GM18867 (cell line): ENCODE results near the gene PTPN7.
"Not testable (repeated sequence)": the region's sequence is repeated elsewhere in the genome, so short reads cannot be mapped to it uniquely, and the experiment has no call there.

Experiments
- ATAC-seq: cut with Tn5 transposase; IDR thresholded peaks from one replicate; pipeline ENCODE4 v1.9.1; 2021; ENCODE audit warnings: mild to moderate bottlenecking, moderate library complexity; ENCODE audit not compliant: unreplicated experiment

Gene PTPN7

GRCh38 chr1:202167708-202168415 is 7.5 kb upstream of the PTPN7 start:
- no peak for ATAC-seq

DNA sequence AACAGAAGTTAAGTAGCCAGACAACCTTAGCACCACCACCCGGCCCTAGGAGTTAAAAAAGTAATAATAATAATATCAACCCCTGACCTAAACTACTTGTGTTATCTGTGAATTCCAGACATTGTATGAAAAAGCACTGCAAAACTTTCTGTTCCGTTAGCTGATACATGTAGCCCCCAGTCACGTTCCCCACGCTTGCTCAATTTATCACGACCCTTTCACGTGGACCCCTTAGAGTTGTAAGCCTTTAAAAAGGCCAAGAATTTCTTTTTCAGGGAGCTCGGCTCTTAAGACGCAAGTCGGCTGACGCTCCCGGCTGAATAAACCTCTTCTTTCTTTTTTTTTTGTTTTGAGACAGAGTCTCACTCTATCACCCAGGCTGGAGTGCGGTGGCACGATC is 6.7 kb upstream of the PTPN7 start:
- ATAC-seq, result not testable (repeated sequence)

- no peak for ATAC-seq
Observed at GRCh38 chr1:202165942-202166843, 5.8 kb upstream of the PTPN7 start.

DNA sequence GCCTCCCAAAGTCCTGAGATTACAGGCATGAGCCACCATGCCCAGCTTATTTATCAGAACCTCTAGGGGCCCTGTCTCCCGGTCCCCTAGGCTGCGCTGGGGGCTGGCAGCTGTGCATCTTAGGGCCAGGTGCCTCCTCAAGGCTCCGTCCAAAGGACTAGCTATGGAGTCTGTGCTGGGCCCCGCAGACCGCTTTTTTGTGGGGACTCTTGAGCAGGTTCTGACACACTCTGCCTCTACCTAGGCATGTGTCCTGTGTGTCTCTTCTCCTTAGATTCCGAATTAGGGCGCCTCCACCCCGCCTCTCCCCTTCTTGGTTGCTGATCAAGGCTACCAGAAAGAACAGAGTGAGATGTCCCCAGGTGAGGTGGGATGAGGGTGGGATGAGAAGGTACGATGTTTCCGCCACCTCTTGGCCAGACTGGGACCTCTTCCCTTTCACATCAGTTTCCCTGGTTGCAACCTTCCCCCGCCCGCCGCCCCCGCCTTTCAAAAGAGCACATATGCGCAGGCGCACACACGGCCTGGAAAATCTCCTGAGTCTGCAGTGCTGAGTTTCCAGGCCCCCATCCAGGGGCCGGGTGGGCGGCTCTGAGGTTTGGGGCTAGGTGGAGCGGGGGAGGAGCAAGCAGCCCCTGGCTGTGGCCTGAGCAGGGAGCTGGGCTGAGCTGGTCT is 5.0 kb upstream of the PTPN7 start:
- ATAC-seq, result no peak

GRCh38 chr1:202164271-202165037 is 4.1 kb upstream of the PTPN7 start:
- ATAC-seq, result peak; percentile 58

- no peak for ATAC-seq
Observed at GRCh38 chr1:202163281-202164270, 3.2 kb upstream of the PTPN7 start.

GRCh38 chr1:202162418-202163280 is 2.2 kb upstream of the PTPN7 start:
- no peak for ATAC-seq

DNA sequence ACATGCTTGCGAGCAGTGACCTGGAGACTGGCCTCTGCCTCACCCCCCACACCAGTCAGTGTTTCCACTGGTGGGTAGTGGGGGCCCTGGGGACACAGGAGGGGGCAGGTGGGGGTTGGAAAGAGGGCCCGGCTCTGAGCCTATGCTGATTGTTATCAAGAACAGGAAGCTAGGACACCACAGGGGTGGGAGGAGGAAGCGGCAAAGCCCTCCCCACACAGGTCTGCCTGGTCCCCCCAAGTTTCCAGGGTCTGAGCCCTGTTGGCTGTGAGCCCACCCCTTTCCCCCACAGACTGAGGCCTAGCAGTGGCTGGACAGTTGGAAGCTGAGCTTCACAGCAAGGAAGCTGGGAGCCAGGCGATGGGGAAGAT is 1.6 kb upstream of the PTPN7 start:
- ATAC-seq, result no peak

- no peak for ATAC-seq
Observed at GRCh38 chr1:202161151-202162046, 997 bp upstream of the PTPN7 start.

DNA sequence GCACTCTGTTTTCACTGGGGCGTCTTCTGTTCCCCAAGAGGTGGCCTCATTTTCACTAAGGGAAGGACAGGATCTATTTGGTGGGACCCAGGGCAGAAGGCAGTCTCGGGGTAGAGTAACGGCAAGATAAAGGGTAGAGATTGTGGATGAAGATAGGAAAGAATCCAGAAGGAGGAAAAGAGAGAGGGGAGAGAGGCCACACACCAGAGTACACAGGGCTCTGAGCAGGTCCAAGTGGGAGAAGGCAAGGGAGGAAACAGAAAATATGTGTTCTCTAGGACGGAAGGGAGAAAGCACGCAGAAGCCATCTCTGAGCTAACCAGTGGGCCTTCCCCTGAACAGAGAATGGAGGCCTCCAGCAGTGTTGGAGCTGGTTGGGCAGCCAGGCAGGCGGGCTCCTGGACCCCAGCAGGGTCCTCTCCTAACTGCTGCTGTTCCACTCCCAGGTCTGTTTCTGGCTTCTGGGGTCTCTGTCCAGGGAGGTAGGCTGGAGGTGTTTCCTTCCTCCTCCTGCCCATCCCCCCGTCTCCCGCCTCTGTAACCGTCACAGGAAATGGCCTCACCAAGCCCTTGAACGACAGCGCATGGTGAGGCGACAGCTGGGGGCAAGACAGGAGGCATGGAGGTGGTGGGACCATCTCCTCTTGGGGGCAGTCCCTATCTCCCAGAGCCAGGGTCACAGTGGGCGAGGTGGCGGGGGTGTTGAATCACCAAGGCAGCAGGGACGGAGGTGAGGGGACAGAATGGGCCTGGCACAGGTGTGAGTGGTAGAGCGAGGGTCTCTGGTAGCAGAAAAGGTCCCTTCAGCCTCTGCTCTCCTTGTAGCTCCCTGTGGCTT is 649 bp downstream of the PTPN7 start:
- no peak for ATAC-seq

DNA sequence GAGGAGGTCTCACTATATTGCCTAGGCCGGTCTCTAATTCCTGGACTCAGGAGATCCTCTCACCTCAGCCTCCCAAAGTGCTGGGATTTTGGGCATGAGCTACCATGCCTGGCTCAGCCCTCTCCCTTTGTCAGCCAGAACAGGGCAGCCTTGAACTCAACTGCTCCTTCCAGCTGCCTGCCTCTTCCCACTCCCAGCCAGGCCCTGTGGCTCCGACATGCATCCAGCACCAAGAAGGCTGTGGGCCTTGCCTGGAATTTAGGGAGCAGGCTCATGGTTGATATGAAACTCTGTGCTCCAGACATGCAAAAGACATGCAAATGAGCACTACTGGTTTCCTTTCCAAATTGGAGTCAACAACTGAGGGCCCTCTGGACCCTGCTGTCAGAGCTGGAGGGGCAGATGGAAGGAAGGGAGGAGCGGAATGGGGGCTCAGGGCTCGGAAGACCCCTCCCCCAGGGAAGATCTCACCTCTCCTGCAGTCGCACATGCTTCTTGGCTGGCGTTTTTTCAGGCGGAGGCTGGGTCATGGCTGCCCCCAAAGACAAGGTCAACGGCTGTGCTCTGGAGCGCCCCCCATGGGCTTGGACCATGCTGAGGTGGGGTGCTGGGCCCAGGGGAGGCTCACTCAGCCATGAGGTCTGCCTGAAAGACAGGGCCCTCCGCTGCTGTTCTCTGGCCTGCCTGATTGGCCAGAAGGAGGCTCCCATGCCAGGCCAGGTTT is 1.4 kb downstream of the PTPN7 start:
- ATAC-seq, result no peak

- ATAC-seq, result no peak
Observed at GRCh38 chr1:202157945-202158344, 2.5 kb downstream of the PTPN7 start.

DNA sequence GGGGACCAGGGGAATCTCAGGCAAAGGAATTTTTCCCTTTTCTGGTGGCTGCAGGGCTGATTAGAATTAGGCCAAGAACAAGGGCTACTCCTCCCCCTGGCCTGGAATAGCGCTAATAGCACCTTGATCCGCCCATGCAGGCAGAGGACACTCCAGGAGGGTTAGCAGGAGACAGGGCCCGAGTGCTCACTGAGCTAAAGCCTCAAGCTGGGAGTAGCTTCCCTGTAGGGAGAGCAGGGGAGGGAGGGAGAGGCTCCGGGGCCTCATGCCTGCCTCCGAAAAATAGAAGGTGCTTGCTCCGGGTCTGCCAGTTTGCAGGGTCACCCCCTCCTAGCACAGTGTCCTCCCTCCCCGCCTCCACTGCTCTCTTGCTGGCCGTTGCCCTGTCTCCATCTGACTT is 3.8 kb downstream of the PTPN7 start:
- no peak for ATAC-seq

DNA sequence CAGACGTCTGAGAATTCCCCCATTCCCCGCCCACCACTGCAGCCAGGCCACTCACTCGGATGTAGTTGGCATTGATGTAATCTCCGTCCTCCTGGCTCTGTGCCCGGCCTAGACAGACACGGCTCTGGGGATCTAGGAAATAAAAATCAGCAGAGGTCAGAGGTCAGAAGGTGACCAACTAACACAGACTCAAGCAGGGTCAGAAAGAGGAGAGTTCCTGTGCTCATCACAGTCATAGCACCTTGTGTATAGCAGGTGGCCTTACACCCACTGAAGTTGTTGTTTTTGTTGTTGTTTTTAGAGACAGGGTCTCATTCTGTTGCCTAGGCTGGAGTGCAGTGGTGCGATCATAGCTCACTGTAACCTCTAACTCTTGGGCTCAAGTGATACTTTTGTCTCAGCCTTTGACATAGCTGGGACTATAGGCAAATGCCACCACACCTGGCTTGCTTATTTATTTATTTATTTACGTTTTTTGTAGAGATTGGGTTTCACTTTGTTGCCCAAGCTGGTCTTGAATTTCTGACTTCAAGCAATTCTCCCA is 4.9 kb downstream of the PTPN7 start:
- no peak for ATAC-seq

GRCh38 chr1:202154766-202155477 is 5.5 kb downstream of the PTPN7 start:
- no peak for ATAC-seq
